Measurements from ENCODE around the gene FAM32A.

FAM32A gene

DNA sequence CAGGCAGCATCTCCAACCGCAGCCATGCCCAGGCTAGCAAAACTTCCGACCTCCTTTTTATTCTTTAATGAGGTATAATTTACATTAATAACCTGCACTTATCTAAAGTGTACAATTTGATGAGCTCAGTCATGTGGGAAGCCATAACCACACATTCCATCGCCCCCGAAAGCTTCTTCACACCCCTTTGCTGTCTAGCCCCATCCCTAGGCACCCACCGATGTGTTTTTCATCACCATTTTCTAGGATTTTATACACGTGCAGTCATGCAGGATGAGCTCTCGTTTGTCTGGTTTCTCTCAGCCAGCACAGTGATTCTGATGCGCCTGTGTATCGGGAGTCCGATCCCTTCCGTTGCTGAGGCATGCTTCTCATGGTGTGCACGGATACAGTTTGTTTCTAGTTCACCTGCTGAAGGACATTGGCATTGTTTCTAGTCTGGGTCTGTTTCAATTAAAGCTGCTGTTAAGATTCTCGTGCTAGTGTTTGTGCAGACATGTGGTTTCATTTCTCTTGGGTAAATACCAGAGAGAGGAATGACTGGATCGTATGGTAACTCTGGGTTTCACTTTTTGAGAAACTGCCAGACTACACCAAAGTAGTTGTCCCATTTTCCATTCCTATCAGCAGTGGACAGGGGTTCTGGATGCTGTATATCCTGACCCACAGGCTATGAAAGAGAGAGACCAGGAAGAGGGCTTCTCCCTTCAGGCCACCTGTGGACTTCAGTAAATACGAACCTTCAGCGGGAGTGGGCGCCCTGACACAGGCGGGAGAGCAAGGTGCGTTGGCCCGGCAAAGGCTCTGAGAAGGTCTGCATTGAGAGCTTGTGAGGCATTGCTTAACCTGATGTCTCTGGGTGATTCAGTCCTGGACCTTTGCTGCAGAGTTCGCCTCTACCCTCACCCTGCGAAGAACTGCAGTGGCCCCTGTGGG lies 17.4 kb downstream of the FAM32A start:
- DNase-seq (no peak), ATAC-seq (no peak)

DNA sequence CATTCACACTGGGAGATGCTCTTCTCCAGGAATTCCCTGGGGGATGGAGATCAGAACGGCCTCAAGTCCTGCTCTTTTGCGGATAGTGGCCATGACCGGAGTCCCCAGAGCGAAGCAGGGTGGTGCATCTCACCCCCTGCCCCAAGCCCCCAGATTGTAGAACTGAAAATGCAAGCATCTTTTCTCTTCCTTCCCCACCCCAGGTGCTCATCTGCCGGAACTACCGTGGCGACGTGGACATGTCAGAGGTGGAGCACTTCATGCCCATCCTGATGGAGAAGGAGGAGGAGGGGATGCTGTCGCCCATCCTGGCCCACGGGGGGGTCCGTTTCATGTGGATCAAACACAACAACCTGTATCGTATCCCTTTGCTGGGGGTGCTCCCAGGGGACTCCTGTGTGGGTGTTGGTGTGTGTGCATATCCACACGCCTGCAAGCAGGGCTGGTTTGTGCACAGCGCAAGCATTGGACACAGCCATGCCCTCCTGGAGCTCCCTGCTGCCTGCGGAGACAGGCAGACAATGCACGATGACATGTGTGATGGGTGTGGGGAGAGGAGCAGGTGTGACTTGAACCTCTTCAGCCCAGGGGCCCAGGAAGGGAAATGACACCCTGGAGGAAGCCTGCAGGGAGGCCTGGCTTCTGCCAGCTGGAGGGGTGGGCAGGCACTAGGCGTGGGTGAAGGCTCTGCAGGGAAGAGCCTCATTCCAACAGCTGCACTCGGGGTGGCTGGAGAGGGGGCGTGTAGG lies 18.2 kb downstream of the FAM32A start:
- ATAC-seq (no peak), DNase-seq (no peak)

DNA sequence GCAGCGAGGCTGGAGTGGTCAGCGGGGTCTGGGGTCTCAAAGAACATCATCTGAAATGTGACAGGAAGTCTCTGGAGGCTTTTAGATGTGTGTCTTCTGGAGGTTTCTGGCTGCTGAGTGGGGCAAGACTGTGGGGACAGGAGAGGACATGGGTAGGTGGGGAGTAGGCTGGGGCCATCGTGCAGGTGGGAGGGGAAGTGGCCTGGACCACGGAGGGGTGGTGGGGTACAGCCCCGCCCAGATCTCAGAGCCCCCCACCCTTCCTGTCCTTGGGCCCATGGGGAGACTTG lies 18.7 kb downstream of the FAM32A start:
- ATAC-seq (no peak), DNase-seq (no peak)

DNA sequence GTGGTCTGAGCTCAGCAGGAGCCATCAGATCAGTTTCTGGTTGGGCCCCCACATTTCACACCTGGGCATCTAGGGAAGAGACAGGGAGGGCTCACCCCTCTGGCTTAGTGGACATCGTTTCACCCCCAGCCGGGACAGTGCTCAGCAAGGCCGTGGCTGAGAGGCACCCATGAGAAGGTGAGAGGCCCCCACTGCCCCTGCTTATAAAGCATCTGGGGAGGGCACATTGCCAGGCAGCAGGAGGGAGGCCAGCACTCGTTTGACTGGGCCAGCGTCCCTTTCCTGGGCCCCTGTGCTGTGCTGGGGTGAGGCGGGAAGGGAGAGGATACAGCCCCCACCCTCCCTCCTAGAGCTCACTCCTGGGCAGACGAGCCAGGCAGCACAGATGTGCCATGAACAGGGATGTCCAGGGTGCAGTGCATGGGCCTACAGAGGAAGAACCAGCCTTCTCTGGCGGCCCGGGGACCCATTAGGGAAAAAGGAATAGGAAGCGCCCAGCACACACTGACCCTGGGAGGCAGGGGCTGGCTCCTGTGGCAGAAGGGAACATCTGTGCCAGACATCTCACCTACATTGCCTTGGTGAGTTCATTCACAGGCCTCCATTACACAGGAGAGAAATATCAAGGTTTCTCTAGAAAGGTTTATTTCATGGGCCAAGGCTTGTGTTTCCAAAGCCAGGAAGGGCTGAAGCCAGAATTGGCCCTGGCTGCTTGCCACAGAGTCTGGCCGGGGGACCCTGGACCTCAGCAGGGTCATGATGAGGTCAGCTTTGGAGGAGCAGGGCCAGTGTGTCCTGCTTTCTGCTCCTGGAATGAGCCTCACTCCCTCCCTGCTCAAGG lies 20.2 kb downstream of the FAM32A start:
- no peak for ATAC-seq
- DNase-seq: no peak

GRCh38 chr19:16206046-16206605 lies 20.9 kb downstream of the FAM32A start:
- ATAC-seq: no peak

DNA sequence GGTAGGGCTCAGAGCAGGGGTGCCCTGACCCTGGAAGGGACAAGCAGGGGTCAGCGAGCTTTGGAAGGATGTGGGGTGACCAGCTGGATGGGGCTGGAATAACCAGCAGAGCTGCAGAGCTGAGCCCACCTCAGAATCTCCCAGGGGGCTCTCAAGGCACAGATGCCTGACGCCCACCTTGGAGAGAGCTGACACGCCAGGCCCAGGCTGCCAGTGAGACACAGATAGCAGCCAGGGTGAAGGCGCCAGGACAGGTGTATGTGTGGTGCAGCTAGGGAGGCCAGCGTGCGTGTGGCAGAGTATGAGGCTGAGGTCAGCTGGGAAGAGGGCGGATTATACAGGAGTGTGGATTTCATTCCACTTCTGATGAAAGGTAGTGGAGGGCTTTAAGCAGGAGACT lies 21.4 kb downstream of the FAM32A start:
- ATAC-seq: no peak
- DNase-seq: no peak

More at GRCh38 chr19:16206046-16206605, 20.9 kb downstream of the FAM32A start:
- DNase-seq: no peak

- DNase-seq (no peak), ATAC-seq (no peak)
Observed at GRCh38 chr19:16207063-16207462, 21.9 kb downstream of the FAM32A start.

- ATAC-seq: peak; percentile 67
- no peak for DNase-seq
Observed at GRCh38 chr19:16207490-16208025, 22.3 kb downstream of the FAM32A start.

DNA sequence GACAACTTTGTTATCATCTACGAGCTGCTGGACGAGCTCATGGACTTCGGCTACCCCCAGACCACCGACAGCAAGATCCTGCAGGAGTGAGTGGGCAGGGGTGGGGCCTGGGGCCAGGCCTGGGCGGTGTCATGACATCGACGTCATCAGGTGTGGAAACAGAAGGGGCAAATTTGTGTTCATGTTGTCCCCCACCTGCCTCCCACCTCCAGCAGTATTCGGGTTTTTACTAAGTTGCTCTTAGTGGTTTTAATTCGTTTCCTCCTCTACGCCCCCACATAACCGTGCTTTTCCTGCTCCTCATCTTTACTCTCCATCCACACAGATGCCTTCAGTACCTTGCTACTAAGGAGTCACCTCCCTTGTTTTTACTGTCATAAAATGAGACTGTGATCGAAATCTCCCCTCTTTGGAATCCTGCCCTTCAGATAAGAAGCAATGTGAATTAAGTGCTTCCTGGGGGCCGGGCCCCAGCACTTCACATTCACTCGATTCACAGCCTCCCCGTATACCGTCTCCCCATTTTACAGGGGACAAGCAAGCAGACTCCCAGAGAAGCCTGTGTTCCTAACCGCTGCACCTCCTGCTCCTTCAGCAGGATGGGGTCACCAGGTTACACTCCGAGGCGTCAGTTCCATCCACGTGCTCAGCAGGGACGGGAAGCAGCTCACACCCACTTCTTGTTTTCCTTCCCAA lies 23.0 kb downstream of the FAM32A start:
- ATAC-seq: peak; percentile 60

DNA sequence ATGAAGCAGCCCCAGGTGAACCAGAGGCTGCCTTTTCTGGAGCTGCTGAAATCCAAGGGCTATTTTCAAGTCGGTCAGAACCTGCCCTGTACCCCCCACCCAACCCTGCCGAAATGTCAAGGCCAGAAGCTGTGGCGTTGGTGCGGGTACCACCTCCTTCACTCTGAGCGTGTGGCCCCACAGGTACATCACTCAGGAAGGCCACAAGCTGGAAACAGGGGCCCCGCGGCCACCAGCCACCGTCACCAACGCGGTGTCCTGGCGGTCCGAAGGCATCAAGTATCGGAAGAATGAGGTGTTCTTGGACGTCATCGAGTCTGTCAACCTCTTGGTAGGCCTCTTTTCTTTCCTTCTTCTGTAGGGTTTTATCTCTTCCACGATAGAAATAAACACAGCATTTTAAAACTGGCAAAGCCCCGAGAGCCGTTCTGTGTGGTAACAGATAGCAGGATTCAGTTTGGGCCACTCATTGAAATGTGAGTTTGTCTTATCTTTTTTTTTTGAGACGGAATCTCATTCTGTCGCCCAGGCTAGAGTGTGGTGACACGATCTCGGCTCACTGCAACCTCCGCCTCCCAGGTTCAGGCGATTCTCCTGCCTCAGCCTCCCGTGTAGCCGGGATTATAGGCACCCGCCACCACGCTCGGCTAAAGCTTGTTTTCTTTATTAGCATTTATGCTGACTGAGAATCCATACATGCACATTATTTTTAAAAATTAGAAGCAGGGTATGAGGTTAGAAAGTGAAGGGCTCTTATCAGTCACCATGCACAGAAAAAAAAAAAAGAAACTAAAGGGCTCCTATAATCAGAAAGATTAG lies 23.8 kb downstream of the FAM32A start:
- ATAC-seq: no peak
- DNase-seq: no peak

More for the DNA sequence above, 23.0 kb downstream of the FAM32A start:
- peak; percentile 59 for DNase-seq

GRCh38 chr19:16210168-16210567 lies 25.0 kb downstream of the FAM32A start:
- ATAC-seq: no peak
- no peak for DNase-seq

DNA sequence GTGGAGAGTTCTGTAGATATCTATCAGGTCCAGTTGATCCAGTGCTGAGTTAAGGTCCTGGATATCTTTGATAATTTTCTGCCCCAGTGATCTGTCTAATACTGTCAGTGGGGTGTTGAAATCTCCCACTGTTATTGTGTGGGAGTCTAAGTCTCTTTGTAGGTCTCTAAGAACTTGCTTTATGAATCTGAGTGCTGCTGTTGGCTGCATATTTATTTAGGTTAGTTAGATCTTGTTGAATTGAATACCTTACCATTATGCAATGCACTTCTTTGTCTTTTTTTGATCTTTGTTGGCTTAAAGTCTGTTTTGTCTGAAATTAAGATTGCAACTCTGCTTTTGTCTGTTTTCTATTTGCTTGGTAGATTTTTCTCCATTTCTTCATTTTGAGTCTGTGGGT lies 27.9 kb downstream of the FAM32A start:
- ATAC-seq (no peak), DNase-seq (no peak)

- ATAC-seq: peak; percentile 61
- DNase-seq: no peak
Observed at GRCh38 chr19:16216744-16217670, 31.8 kb downstream of the FAM32A start.

DNA sequence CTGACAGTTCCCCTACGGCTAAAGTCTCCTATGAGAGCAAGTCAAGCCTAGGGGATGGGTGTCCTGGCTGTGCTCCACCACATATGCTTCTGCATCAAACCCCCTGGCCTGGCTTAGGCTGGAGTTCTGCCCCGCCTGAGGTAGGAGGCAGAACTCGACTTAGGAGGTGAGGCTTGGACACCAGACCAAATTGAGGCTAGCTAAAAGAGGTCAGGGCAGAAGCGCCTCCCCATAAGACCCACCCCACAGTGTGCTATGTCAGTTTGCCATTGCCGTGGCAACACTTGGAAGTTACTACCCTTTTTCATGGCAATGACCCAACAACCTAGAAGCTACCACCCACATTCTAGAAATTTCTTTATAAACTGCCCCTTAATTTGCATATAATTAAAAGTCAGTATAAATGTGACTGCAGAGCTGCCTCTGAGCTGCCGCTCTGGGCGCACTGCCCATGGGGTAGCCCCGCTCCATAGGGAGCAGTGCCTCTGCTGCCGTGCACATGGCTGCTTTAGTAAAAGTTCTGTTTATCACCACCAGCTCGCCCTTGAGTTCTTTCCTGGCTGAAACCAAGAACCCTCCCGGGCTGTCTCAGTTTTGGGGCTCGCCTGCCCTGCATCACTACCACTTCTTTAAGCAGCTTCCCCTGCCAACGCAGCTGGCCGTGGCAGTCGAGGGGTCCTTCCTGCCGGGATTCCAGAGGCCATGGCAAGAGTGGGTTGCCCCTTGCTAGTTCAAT lies 32.7 kb downstream of the FAM32A start:
- ATAC-seq (no peak), DNase-seq (no peak)

DNA sequence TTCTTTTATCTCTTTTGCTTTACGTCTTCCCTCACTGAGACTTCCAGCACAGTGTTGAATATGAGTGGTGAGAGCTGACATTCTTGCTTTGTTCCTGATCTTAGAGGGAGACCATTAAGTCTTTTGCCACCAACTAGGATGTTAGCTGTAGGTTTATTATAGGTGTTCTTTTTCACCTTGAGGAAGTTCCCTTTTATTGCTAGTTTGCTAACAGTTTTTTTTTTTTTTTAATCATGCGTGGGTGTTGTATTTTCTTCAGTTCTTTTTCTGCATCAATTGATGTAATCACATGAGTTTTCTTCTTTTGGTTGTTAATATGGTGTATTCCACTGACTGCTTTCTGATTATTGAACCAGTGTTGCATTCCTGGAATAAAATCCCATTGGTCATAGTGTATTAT lies 33.6 kb downstream of the FAM32A start:
- no peak for DNase-seq
- no peak for ATAC-seq

DNA sequence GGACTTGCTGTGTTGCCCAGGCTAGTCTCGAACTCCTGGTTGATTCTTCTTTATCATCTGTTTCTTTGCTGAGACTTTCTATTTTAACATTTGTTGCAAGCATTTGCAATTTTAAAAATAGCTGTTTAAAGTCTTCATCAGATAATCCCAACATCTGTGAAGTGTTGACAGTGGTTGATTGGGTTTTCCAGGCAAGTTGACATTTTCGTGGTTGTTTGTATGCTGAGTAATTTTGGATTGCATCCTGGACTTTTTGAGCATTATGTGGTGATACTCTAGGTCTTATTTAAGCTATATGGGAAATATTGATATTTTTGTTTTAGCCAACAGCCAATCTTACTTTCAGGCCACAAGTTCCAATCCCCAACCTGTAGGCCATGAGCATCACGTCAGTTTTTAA lies 37.6 kb downstream of the FAM32A start:
- ATAC-seq: no peak

GRCh38 chr19:16223746-16224145 lies 38.5 kb downstream of the FAM32A start:
- DNase-seq: no peak

More for the DNA sequence above, 37.6 kb downstream of the FAM32A start:
- DNase-seq: no peak

DNA sequence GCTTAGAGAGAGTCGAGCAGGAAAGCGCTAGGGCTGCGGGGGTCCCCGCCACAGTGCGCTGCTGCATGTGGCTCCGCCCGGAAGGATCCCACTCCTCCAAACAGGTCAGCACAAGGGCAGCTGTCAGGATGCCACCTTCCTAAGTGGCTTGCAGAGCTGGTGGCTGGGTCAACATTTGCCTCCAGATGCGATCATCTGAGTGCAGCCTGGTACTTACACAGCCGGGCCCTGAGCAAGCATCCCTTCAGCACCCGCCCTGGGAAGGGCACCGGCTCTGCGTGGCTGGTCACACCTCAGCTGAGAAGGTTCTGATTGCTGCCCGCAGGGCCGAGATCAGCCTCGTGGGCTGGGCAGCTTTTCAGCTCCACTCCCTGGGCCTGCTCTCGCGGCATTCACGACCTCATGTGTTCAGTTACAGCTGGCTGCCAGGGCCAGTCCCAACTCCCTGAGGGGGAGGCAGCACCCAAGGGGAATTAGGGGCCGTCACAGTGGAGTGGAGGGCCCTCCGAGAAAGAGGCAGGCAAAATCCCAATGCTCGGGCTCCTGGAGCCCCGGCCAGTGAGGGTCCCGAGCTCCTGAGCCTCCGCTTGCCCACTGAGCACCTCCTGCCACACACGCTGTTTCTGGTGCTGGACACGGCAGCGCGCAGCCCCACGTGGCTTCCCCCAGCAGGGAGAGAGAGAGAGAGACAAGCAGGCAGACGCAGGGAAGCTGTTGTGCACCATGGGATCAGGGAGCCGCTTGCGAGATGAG lies 39.3 kb downstream of the FAM32A start:
- no peak for ATAC-seq
- no peak for DNase-seq

More at GRCh38 chr19:16223746-16224145, 38.5 kb downstream of the FAM32A start:
- ATAC-seq: no peak

Data from stimulated activated naive CD8-positive, alpha-beta T cell treated with anti-CD3 and anti-CD28 coated beads, Interleukin-15, Interleukin-2, amounts not matched to agents 100 U/mL and 50 U/mL, for 24 hours (primary cell).